CD1c-positive myeloid dendritic cell (primary cell): Measurements from ENCODE around the gene PFDN1.
A peak's percentile ranks its signal among the peaks of the same experiment; 100 is the strongest.

Experiments
- DNase-seq: peaks from one replicate; pipeline ENCODE4 v3.0.0-alpha.2; 2016; ENCODE audit errors: extremely low spot score

The PFDN1 gene

DNA sequence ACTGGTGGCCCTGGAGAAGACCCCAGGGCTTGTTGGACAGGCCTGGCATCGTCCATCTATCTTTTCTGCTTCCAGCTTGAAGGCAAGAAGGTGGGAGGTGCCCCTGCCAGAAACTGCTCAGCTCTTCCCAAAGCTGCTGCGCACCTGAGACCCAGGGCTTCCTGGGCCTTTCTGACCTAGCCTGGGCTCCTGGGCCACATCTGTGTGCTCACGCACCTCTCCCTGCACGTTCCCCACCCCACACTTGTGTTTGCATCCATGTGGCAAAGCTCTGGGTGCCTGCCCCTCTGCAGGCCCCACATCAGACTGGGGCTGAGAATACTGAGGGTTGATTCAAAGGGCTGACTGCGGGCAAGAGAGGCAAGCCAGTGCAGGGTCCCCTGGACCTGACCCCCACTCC, 63.4 kb downstream of the PFDN1 start:
- DNase-seq: no peak

DNA sequence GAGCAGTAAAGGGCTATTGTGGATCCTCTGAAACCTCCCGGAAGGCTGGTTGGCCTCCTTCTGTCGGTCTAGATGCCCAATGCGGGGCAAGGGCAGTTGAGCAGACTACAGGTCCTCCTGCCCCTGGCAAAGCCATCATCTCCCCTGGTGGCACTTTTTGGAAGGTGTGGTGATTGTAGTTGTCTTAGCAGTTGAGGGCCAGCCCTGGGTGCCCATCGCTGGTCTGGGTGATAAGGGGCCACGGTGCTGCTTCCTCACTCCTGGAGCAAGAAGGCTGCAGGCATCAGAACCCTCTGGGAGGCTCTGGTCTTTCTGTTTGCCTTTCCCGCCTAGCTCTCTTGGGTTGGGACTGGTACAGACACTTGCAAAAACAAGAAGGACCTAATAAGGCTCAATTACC, 64.1 kb downstream of the PFDN1 start:
- no peak for DNase-seq

DNA sequence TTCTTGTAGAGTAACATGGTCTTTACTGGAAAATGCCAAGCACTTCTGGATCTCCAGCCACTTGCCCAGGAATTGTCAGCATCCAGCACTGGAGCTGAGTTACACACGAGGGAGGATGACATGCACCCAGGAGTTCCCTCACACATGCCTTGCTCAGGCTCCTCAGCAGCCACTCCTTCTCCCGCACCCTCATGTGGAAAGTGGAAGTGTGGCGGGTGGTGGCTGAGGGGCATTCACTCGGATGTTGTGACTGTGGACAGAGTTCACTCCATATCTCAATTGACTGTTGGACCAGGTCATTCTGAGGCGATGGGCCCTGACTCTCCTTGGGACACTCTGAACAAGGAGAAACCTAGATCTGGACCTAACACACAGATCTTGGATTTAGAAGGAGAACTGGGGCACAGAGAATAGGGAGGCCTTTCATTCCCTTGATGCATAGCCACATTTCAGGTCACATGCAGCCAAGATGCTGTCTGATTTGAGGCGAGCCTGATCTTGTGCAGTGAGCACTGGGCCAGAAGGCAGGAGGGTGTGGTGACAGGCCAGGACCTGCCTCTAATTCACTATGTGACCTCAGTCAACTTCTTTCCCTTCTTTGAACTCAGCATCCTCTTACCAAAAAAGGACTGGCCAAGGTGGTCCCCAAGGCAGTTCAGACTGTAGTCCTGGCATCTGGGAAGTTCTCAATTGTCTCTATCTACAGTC, 65.9 kb downstream of the PFDN1 start:
- peak; percentile 27 for DNase-seq

DNA sequence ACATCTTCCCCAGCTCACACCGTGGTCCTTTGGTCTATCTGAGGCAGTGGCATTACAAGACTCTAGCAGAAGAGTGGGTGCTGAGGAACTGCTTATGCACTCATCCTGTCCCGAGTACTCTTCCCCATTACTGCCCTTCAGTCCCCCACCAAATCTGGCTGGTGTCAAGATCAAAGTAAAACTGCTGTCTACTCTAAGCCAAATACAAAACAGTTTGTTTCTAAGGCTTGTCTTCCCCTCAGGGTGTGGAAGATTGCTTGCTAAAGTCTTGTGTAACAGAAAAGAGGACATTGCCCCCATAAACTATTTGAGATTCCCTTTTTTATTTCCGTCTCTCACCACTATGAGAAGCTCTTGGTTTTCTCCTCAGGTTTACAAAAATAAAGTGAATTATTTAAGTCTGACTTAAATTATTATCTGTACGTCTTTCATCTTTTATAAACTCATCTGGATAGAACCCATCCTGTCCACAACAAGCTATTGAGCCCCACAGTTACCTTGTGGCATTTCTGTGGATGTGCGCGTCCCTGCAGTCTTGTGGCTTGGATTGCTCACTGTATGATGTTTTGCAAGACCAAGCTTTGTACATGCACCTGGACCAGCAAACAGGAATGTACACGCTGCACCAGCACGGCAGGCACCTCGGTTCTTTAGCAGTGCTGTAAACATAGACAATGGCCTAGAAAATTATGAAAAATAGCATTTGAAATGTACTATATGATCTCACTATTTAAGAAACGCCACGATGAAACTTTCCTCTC, 66.9 kb downstream of the PFDN1 start:
- peak; percentile 28 for DNase-seq

DNA sequence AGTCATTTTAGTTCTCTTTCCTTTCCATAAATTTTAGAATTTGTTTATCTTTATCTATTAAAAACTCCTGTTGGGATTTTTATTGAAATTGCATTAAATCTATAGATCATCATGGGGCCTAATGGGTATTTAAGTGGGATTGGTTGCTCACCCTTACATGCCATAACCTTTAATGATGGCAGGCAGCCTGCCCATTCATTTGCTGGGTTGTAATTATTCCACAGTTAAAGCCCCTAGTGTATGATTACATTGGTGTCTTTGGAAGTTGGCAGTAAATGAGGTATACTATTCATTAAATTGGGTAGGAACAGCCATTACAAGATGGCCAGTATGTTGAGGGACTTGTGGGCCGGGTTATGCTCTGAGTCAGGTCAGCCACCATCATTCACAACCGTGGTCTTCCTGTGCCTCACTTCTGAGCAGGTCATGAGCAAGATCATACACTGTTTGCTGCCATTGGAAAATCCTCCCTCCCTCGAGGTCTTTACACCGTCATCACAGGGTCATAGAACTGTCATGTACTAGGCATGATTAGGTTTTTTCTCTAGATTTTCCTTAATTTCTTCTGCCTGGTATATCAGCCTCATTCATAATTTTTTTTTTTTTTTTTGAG, 68.4 kb downstream of the PFDN1 start:
- no peak for DNase-seq

DNA sequence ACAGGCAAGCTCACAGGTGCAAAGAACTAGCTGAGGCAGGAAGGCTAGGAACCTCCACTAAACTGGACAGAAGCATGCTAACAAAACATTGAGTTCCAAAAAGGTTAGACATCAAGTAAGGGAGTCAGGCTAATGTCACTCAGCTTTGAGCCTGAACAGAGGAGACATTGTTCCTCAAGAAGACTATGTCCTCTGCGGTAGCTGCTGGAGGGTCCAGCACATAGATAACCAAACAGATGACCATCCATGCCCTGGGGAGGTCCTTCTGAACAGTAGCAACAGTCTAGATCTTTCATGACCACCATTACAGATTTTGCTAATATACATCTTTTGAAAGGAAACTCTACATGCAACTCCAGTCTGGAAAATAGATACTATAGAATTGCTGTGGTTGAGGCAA, 70.2 kb downstream of the PFDN1 start:
- no peak for DNase-seq

DNA sequence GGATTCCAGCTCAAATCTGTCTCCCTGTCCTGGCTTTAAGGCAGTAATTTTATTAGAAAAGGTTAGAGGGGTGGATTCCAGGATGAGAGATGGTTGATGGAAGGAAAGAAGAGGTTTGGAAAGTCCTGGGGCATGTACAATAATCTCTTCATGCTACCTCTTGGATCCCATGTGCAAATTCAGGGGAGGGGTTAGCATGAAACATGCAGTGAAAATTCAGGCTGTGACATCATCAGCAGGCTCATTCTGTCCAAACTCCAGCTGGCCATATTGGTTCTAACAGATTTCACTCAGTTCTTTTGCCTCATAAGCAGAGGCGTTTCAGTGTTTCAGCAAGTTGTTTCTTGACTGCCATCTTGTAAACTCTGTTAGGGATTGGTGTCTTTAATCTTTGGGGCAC, 72.5 kb downstream of the PFDN1 start:
- DNase-seq: no peak

DNA sequence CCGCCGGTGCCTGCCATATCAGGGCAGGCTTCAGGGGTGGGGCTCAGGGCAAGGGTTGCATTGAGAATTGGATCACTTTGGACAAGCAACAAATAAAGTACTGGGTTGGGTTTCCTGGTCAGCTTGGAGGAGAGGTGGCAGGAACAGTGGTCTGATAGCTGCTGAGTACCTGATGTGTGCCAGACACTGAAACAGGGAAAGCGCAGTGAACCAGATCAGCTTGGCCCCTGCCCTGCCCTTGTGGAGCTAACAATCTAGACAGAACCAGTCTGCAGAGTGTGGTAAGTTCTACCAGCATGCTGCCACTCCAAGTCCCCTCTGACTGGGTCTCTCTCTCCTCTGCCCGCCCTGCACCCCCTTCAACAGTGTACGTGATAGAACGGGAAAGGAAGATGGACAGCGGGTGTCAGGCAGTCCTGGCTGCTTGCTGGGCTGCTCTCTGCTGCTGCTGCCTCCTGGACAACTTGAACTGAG, 74.5 kb downstream of the PFDN1 start:
- no peak for DNase-seq

DNA sequence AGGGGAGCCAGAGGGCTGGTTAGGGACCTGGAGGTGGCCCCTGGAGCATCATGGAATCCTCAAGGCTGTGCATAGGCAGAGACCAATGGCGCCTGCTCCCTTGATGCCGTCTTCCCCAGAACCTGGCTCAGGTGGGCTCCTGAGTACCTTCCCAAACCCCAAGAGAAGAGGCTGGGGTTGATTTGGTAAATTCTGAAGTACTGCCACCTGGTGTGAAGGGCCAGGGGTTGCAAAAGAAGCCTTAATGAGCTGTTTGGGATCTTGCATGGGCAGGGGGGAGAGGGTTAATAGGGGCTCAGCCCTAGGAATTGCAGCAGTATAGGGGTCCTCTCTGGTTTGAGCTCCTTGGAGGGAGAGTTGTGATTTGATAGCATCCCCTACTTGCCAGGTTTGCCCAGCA, 75.9 kb downstream of the PFDN1 start:
- DNase-seq: no peak

DNA sequence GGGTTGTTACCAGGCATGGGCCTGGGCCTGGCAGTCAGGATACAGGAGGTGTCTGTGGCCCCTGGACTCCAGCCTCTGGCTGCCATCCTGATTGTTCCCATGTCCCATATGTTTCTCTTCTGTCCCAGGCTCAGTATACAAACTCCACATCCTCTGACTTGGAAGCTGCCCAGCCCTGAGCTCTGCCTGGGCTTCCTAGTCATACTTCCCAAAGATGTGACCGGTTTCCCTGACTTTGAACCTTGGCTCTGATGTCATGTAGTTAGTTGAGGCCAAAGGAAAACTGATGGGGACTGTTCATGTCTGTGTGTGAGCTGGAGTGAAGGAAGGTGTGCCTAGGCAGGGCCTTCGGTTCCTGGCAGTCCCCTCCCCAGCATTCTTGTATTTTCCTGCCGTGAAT, 77.5 kb downstream of the PFDN1 start:
- DNase-seq: no peak

DNA sequence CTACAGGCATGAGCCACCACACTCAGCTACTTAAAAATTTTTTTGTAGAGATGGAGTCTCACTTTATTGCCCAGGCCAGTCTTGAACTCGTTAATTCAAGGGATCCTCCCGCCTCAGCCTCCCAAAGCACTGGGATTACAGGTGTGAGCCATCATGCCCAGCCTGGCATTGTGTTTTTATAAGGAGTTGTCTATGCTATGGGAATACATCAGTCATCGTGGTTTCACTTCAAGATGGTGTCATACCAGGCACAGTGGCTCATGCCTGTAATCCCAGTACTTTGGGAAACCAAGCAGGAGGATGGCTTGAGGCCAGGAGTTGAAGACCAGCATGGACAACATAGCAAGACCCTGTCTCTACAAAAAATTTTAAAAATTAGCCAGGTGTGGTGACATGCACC, 78.2 kb downstream of the PFDN1 start:
- no peak for DNase-seq

DNA sequence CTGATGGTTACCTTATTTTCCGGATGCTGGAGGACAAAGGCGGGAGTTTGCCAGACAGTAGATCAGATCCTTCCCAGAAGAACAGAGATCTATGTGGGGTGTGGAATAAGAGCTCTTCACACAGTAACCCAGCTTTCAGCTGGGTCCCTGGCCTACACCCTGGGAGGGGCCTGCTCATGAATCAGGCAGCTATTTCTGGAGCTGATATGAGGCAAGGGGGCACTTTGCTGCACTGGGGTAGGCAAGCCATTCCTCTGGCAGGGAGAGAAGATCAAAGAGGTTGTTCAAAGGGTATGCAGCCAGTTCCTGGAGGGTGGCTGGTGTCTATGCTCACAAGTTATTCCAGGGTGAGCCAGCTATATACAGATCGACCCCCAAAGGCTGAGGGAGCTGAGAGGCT, 79.3 kb downstream of the PFDN1 start:
- no peak for DNase-seq

DNA sequence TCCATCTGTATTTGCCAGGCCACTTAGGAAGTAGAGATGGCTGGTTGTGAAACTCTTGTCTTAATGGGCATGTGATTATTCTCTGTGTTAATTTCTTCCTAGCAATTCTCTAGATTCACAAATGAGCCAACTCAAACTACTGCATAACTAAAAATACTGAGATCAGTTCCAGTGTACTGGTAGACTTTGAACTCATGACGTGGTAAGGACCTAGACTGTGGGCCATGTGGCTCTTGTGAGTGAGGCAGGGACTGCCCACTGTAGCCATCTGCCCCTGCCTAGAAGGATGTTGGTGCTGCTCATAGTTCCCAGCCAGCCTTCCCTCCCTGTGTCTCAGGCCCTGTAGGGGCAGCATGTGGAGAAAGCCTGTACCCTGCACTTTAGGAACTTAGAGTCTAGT, 80.5 kb downstream of the PFDN1 start:
- DNase-seq: no peak

DNA sequence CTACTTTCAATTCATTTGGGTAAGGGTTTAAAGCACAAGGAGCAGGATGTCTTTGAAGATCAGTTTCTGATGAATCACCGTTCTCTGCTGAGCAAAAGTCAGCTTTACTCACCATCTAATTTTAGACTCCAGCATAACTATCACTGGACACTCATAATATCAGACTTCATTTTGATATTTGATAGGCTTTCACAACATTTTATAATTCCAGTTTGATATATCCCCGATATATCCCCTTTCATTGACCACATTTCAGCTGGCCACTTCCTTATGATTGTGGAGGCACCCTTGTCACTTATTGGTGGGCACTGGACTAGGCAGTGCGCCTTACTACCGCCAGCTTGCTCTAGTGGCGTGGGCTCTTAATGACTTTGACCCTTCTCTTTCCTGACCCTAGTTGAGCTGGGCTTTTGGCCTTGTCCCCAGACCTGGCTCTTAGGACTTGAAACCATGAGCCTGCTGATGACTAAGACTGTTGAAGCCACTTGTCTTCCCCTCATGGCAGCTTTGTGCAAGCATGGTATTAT, 81.1 kb downstream of the PFDN1 start:
- no peak for DNase-seq

DNA sequence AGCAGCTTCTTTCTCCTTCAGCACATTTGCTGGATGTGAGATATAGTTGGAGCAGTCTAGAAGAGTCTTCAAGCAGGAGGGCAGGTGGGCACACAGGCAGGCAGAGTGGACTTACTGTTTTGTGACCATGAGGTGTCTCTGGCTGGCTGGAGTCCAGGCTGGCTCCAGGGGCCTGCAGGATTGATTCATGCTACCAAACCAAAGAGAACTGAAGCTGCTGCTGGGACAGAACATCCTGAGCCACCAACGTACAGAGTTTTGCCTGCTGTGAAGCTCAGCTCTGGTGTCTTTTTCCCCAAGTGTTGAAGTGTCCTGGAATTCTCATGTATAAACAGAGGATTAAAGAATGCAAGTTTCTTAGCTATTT, 82.2 kb downstream of the PFDN1 start:
- no peak for DNase-seq

DNA sequence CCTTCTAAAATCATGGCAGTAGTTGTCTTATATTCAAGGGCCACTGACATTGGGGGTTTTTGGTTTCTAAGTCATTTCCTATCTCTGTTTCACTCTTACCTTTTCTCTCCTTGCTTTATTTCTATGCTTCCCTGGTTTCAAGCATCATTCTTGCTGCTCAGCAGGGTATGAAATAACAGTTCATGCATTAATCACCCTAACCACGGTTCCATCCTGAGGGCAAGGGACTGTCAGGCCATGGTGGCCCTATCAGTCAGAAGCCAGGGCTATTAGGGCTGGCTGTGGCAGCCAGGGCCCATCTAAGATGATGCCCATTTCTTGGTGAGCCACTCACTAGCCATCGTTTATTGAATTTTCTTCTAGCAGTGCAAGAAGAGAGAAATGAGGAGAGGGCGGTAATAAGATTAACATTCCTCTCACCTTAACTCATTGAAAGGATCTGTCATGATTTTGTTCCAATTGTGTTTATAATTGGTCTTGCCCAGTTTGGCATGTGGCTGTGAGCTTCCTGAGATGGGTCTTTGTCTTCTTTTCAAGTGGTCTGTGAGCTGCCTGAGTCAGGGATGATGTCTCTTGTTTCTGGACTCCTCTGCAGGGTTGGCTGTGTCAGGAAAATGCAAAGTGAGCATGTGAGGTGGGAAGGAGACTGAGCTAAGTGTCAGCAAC, 82.7 kb downstream of the PFDN1 start:
- DNase-seq: no peak

DNA sequence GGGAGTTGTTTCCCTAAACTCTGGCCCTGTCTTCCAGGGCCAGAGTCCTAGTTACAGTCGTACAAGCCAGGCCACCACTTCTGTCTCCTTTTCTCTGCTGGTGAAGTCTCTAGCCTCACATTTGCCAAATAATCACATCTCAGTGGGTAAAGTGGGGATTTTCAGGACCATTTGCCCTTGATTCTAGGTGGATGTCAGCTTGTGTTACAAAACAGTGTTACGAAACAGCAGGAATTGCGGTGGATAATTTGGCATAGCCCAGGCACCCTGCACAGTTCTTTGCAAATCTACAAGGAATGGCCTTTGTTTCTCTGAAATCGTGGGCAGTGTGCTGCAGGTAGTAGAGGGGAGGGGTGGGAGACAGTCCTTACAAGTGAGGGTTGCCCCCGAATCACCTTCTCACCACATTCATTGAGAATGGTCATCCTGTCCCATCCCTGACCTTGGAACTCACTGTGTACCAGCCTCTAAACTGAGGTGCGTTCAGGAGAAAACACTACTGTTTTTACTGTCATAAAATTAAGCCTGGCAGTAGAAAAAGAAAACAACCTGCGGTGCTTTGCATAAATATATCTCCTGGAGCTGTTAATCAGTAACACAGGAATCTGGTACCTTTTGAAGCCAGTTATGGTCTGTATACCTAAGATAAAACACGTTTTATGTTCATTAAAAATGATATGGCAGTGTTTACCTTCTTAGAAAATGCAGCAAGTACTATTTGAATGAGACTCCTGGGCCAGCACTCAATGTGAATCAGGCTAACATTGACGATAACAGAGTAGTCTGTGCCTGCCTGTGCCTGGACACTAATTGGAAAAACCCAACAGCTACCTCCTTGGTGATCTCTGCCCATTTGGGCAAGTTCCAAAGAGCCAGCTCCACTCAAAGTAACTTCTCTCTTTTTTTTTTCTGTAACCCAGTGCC, 83.6 kb downstream of the PFDN1 start:
- DNase-seq: peak; percentile 17

DNA sequence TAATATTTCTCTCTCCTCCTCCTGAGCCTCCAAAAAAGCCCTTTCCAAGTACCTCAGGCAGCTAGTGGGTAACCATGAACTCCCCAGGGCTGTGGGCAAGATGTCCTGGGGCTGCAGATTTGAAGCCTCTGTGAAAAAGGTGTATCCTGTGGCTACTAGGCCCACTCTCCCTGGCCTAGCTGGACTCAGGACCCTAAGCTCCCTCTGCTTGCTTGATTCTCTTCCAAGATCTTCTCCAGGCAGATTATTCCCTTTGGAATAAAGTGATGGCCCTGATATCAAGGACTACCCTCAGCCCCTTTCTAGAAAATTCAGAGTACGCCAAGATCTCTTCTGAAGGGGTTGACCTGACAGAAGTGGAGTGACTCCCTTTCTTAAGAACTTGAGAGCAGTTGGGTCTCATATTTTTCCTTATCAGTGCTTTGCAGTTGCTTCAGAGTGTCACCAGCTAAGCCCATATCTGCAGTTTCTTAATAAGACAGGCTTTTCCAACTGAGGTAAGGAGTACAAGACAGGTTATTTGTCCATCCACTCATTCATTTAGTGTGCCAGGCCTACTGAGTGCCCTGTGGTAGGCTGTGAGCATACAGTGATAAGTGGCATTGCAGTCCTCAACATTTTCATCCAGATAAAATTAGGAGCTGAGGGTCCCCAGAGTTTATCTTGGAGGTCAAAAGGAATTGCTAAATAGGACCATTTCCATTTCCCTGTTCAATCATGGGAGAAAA, 85.4 kb downstream of the PFDN1 start:
- no peak for DNase-seq

DNA sequence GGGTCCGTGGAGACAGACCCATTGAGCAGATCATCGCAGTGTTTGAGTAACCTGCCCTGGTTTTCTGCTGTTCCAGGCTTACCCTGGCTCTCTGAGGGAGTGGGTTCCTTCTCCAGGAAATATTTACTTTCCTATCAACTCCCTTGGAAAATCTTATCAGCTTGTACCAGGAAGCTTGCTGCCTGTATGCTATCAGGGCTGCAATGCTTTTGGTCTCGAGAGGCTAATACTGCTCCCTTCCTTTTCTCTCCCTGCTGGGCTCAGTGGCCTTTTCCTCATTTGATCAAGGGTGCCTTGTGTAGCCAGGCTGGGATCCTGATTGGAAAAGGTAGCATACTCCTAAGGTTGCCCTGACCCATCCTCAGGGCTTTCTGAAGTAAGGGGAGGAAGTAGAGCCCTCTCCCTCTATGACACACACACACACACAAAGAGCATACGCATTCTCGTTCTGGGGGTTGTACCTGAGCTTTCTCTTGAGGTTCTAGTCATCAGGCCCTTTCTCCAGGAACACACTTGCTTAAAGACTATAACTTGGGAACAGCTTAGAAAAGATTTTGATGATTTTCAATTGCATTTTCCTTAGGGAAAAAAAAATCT, 86.3 kb downstream of the PFDN1 start:
- no peak for DNase-seq

DNA sequence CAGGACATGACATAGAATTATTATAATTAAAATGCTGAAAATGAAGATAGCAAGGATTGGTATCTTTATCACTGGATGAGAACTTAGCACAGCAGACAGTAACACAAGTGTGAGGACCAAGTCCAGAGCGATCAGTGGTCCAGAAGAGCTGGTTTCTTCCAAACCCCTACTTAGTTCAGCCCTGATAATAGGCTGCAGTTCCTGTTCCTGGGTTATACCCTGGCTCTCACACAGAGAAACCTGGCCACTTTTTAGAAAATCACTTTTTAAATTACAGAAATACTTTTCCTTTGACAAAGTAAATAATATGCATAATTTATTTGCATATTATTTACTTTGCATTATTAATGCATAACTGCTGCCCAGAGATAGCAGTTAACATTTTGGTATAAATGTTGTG, 87.6 kb downstream of the PFDN1 start:
- no peak for DNase-seq
